HepG2 (cell line): ENCODE measurements around the gene NPAS2. TPM values are rescaled to one million over a fixed set of nuclear protein-coding genes. Genes with fewer than 3 reads are reported as not detected.

Source experiments
- ATAC-seq: fragments of 200-7000 bp; cut with Tn5 transposase; 3 replicates; pipeline ENCODE4 v1.9.1; 2020; ENCODE audit warnings: mild to moderate bottlenecking, moderate library complexity
- BruUV-seq: library from RNA; stranded (reverse); fragments of 400-500 nt; replicated peaks from 2 replicates; lab custom pipeline; 2021; lab: Mats Ljungman, UMichigan
- CTCF ChIA-PET: fragments of 300-600 bp; formaldehyde crosslinking; extraction: SDS; loops from one replicate; lab custom pipeline; 2021; ENCODE audit warnings: low total read pairs, inconsistent platforms, low intra/inter-chr PET ratio; lab: Yijun Ruan, JAX
- POLR2A ChIA-PET: fragments of 350-600 bp; sonication (Branson Sonifier 250); formaldehyde crosslinking; loops from one replicate; lab custom pipeline; 2020; ENCODE audit warnings: antibody characterized with exemption, inconsistent platforms; lab: Yijun Ruan, JAX
- DNase-seq: peaks from one replicate; pipeline ENCODE4 v3.0.0-alpha.2; 2015; ENCODE audit warnings: low spot score
- FAIRE-seq: peaks from 3 replicates; lab custom pipeline; 2011; peaks lifted over from hg19 to GRCh38; lab: Jason Lieb, UNC
- H2AFZ ChIP-seq: one replicate; pipeline ENCODE4 v1.6.1; 2011; ENCODE audit warnings: low read length, inconsistent platforms
- H3K27ac ChIP-seq: fragments of 300-600 bp; 3 replicates; pipeline ENCODE4 v1.8.0; 2011; ENCODE audit warnings: mixed run types, mild to moderate bottlenecking, mixed read lengths, low read length, inconsistent platforms; ENCODE audit not compliant: insufficient read depth; ENCODE audit errors: extremely low read length
- H3K27me3 ChIP-seq, 2 experiments: fragments of 200-600 bp in 1 of 2; 2 replicates in 1 of 2; 3 replicates in 1 of 2; pipeline versions ENCODE4 v1.6.0 to v1.8.0; 2011; ENCODE audit warnings: low read length in 2 of 2, mild to moderate bottlenecking in 2 of 2, moderate library complexity in 2 of 2, inconsistent platforms in 1 of 2; ENCODE audit not compliant: insufficient read depth in 2 of 2, control insufficient read depth in 1 of 2
- H3K36me3 ChIP-seq, 2 experiments: fragments of 200-600 bp in 1 of 2; replicated peaks in 1 of 2; 2 replicates in 1 of 2; 3 replicates in 1 of 2; pipeline versions ENCODE4 v1.5.1 to v1.8.0; 2011; ENCODE audit warnings: low read length in 2 of 2, inconsistent platforms in 1 of 2; ENCODE audit not compliant: insufficient read depth in 2 of 2, control insufficient read depth in 1 of 2
- H3K4me1 ChIP-seq: 2 replicates; pipeline ENCODE4 v1.5.1; 2012; ENCODE audit warnings: low read length, inconsistent platforms; ENCODE audit not compliant: insufficient read depth
- H3K4me2 ChIP-seq: 2 replicates; pipeline ENCODE4 v1.6.0; 2011; ENCODE audit warnings: low read depth, low read length, inconsistent platforms
- H3K4me3 ChIP-seq, 3 experiments: fragments of 200-600 bp in 1 of 3; sonication (generic), shearing (Covaris generic) in 1 of 3; replicated peaks in 1 of 3; 2 replicates each; pipeline ENCODE4 v1.5.1; 2011 to 2016; ENCODE audit warnings: low read length in 3 of 3, inconsistent platforms in 2 of 3, low read depth in 2 of 3, mild to moderate bottlenecking in 2 of 3, control low read depth in 1 of 3, mixed read lengths in 1 of 3; ENCODE audit not compliant: insufficient read depth in 1 of 3
- H3K79me2 ChIP-seq: one replicate; pipeline ENCODE4 v1.6.1; 2011; ENCODE audit warnings: low read length, inconsistent platforms; ENCODE audit not compliant: insufficient read depth
- H3K9ac ChIP-seq: 2 replicates; pipeline ENCODE4 v1.6.0; 2011; ENCODE audit warnings: mild to moderate bottlenecking, low read depth, low read length, inconsistent platforms; ENCODE audit not compliant: insufficient read depth
- H3K9me3 ChIP-seq: 2 replicates; pipeline ENCODE4 v1.5.1; 2012; ENCODE audit warnings: mild to moderate bottlenecking, low read length
- H4K20me1 ChIP-seq: 2 replicates; pipeline ENCODE4 v1.6.0; 2011; ENCODE audit warnings: inconsistent platforms, mild to moderate bottlenecking, low read length, moderate library complexity; ENCODE audit not compliant: insufficient read depth
- AKNA ChIP-seq: sonication (generic); formaldehyde crosslinking; IDR thresholded peaks from 2 replicates; pipeline ENCODE4 v1.4.0; 2020; ENCODE audit warnings: missing genetic modification reagents, borderline replicate concordance
- DNMT3B ChIP-seq: conservative IDR thresholded peaks from 2 replicates; pipeline ENCODE4 v1.6.1; 2016; ENCODE audit warnings: missing biosample characterization, control low read depth
- GTF2F1 ChIP-seq: fragments of 150-350 bp; IDR thresholded peaks from 2 replicates; pipeline ENCODE4 v1.6.1; 2014; ENCODE audit warnings: low read length
- ISX ChIP-seq: sonication (generic); formaldehyde crosslinking; conservative IDR thresholded peaks from 2 replicates; pipeline ENCODE4 v1.5.0; 2020; ENCODE audit warnings: missing genetic modification reagents
- KLF11 ChIP-seq: IDR thresholded peaks from 2 replicates; pipeline ENCODE4 v1.6.1; 2016; ENCODE audit warnings: missing compliant biosample characterization
- MIXL1 ChIP-seq: IDR thresholded peaks from 2 replicates; pipeline ENCODE4 v1.6.1; 2016
- PBX3 ChIP-seq: sonication (generic); formaldehyde crosslinking; IDR thresholded peaks from 2 replicates; pipeline ENCODE4 v1.8.1; 2023; ENCODE audit warnings: missing genetic modification reagents, inconsistent platforms, borderline replicate concordance
- POLR2A ChIP-seq, 2 experiments: IDR thresholded peaks; 2 replicates each; pipeline ENCODE4 v1.6.1; 2011; ENCODE audit warnings: low read depth in 2 of 2, low read length in 2 of 2, mild to moderate bottlenecking in 1 of 2, moderate library complexity in 1 of 2; ENCODE audit not compliant: insufficient read depth in 1 of 2
- PPARG ChIP-seq: conservative IDR thresholded peaks from 2 replicates; pipeline ENCODE4 v1.6.1; 2016; ENCODE audit warnings: missing biosample characterization, missing genetic modification reagents
- ZEB1 ChIP-seq: IDR thresholded peaks from 2 replicates; pipeline ENCODE4 v1.6.1; 2012; ENCODE audit warnings: mild to moderate bottlenecking, low read depth, inconsistent platforms; ENCODE audit not compliant: insufficient replicate concordance
- ZNF160 ChIP-seq: sonication (generic); formaldehyde crosslinking; IDR thresholded peaks from 2 replicates; pipeline ENCODE4 v1.8.0; 2022; ENCODE audit warnings: mild to moderate bottlenecking, inconsistent platforms, missing genetic modification reagents
- ZNF180 ChIP-seq: sonication (generic); formaldehyde crosslinking; IDR thresholded peaks from 2 replicates; pipeline ENCODE4 v1.4.0; 2020; ENCODE audit warnings: low read depth, missing genetic modification reagents, borderline replicate concordance
- ZNF264 ChIP-seq: sonication (generic); formaldehyde crosslinking; IDR thresholded peaks from 2 replicates; pipeline ENCODE4 v1.4.0; 2020; ENCODE audit warnings: missing genetic modification reagents
- ZNF484 ChIP-seq: sonication (generic); formaldehyde crosslinking; IDR thresholded peaks from 2 replicates; pipeline ENCODE4 v1.5.1; 2020; ENCODE audit warnings: mild to moderate bottlenecking, low read depth, missing genetic modification reagents, borderline replicate concordance
- ZNF547 ChIP-seq: sonication (generic); formaldehyde crosslinking; IDR thresholded peaks from 2 replicates; pipeline ENCODE4 v1.5.1; 2020; ENCODE audit warnings: mild to moderate bottlenecking, missing genetic modification reagents
- ZNF616 ChIP-seq: sonication (generic); formaldehyde crosslinking; IDR thresholded peaks from 2 replicates; pipeline ENCODE4 v1.5.0; 2020; ENCODE audit warnings: low read depth, mild to moderate bottlenecking, missing genetic modification reagents
- WGBS: methylation state at CpG from one replicate; pipeline ENCODE4 v1.1.6; 2017; ENCODE audit warnings: low lambda C conversion rate; 5-methylcytosine and 5-hydroxymethylcytosine counted together
- in situ Hi-C: cut with HindIII; loops from 2 replicates; pipeline ENCODE4 v1.10.0; 2017; ENCODE audit warnings: low pct_unique_long_range_greater_than_20kb; ENCODE audit not compliant: extremely low pct_ligation_motif_present
- intact Hi-C: fragments of 100-400 bp; cut with micrococcal nuclease; formaldehyde crosslinking; loops from one replicate; pipeline ENCODE4 v1.10.0; 2022; ENCODE audit not compliant: unreplicated experiment
- polyA plus RNA-seq, 8 experiments: library from polyadenylated mRNA; depleted of rRNA in 3 of 8; stranded (reverse) in 7 of 8; unstranded in 1 of 8; fragments of >200 nt; fragmentation: Illumina TruSeq in 4 of 8; extraction: Trizol in 4 of 8; gene quantifications; 2 replicates each; pipeline versions ENCODE4 v1.2.1 to v1.2.3, GENCODE V29; 2011 to 2016; ENCODE audit warnings: low read depth in 4 of 8, missing spikeins in 1 of 8, mixed read lengths in 1 of 8; ENCODE audit not compliant: insufficient read depth in 1 of 8
- total RNA-seq, 5 experiments: library from RNA; depleted of rRNA; stranded (reverse); fragments of >200 nt; fragmentation: Illumina TruSeq; extraction: Trizol; gene quantifications; 2 replicates each; pipeline ENCODE4 v1.2.3, GENCODE V29; 2016; ENCODE audit warnings: low read depth in 1 of 5

The NPAS2 gene
- total and polyA plus RNA-seq, 2 of the 13 experiments (the other 11 are each of a cell fraction or from before 2014, with no cell fraction given), result 14.8 to 37.5 TPM

- DNase-seq (no peak), ATAC-seq (no peak), FAIRE-seq (no peak)
- Histone ChIP-seq H3K36me3 (peaks cover 2 to 16% of the 10 kb centered on the region in 2 experiments; a peak in 3 of 5 replicates), H3K4me3 (no peak overlapping the region), H3K4me2 (no peak overlapping the region), H4K20me1 (peaks cover 7% of the 10 kb centered on the region; the same call in 1 of the 2 replicates), H3K79me2 (peaks cover 39% of the 10 kb centered on the region), H2AFZ (no peak overlapping the region), H3K4me1 (peaks cover 75% of the 10 kb centered on the region), H3K9me3 (no peaks in the 10 kb centered on the region), H3K27ac (no peak overlapping the region), H3K9ac (no peak overlapping the region), H3K27me3 (no peaks in the 10 kb centered on the region)
- no TSS peak for BruUV-seq
- ChIA-PET CTCF (no interaction called here), POLR2A (no interaction called here)
- TF ChIP-seq PBX3 (CRISPR knock-in tag) (no peak), GTF2F1 (no peak), ZNF264 (CRISPR knock-in tag) (no peak), POLR2A (IDR thresholded peaks at IDR 0.05; ENCODE audit: insufficient read depth in 1 of 2, low read depth in 2 of 2, low read length in 2 of 2) (no peak), ISX (CRISPR knock-in tag) (no peak), KLF11 (CRISPR knock-in tag) (no peak), MIXL1 (CRISPR knock-in tag) (no peak), ZNF484 (CRISPR knock-in tag) (no peak), ZEB1 (no peak), AKNA (no peak), PPARG (CRISPR knock-in tag) (no peak), ZNF547 (CRISPR knock-in tag) (no peak), ZNF616 (CRISPR knock-in tag) (no peak), ZNF180 (CRISPR knock-in tag) (no peak), ZNF160 (CRISPR knock-in tag) (no peak), DNMT3B (CRISPR knock-in tag) (no peak)
- in situ Hi-C loops, result loop anchor here (5.0 kb wide), 1 partner anchor 58 kb away; the partner anchor contains the start of gene NPAS2
- intact Hi-C loops, result no loop called here
- 94% methylated on average over 5 of the region's 5 CpGs for WGBS
Observed at GRCh38 chr2:100880036-100880435, 60.1 kb downstream of the NPAS2 start.
